H7 (cell line): ENCODE results near the gene CPA4. TPM values are rescaled to one million over a fixed set of nuclear protein-coding genes. Genes with fewer than 3 reads are reported as not detected.

Experiments
- DNase-seq: peaks from one replicate; pipeline ENCODE4 v3.0.0; 2012
- H3K27me3 ChIP-seq: 2 replicates; pipeline ENCODE4 v1.6.0; 2011; ENCODE audit warnings: mild to moderate bottlenecking, low read length; ENCODE audit not compliant: control insufficient read depth, insufficient read depth
- H3K36me3 ChIP-seq: replicated peaks from 2 replicates; pipeline ENCODE4 v1.5.1; 2011; ENCODE audit warnings: low read length; ENCODE audit not compliant: control insufficient read depth, insufficient read depth
- H3K4me3 ChIP-seq: 2 replicates; pipeline ENCODE4 v1.5.1; 2011; ENCODE audit warnings: low read depth, mild to moderate bottlenecking, control low read depth, low read length, moderate library complexity; ENCODE audit not compliant: insufficient read depth
- total RNA-seq: library from RNA; depleted of rRNA; stranded (reverse); fragments of >200 nt; shearing (Covaris generic); gene quantifications from 2 replicates; pipeline ENCODE4 v1.2.3, GENCODE V29; 2014

CPA4 gene
- total RNA-seq, 1 experiment from 2014 or later = not detected

DNA sequence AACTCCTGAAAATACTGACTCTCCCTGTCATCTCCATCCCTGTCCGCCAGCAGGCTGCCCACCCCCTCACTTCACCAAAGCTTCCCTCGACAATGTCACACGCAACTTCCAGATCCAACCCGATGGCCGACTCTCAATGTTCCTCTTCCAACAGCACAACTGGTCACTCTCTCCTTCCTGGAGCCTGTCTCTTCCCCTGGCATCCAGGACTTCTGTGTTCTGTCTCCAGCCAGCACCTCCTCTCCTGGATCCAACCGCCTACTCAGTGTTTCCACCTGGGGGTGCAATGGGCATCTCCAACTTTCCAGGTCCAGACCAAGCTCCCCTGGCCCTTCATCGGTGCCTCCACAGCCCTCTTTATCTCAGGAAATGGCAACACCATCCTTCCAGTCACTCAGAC, 60.2 kb downstream of the CPA4 start:
- DNase-seq = no peak
- no peaks in the 10 kb centered on the region for H3K36me3 ChIP-seq

DNA sequence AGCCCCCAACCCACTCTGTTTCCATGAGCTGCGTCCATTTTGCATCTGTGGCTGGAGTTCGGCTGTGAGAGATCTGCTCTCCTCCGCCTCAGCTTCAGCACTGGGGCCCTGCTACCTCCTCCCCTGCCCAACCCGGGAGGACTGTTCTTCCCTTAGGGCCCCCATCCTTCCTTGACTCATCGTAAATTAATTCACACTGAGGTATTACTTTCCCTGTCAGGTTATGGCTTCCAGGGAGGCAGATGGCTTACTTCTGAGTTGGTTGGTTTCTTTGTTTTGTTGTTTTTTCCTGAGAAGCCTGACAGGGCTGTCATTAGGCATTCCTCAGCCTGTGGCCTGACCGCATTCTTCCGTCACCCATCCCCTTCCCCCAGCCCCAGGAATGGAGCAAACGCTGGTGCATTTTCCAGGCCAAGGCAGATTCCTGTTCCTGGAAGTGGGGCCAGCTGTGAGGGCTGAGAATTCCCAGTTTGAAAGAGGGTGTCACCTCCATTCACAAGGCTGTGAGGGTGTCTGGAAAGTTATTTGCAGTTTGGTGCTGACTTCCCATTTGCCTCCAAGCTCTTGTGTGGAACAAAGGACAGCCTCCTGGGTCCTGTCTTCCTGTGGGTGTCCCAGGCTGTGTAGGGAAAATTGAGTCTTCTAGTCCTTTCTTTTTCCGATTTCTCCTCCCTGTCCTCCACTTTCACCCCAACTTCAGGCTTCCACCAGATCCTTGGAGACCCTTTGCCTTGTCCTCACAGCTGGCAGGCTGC, 63.3 kb downstream of the CPA4 start:
- H3K36me3 ChIP-seq = no peaks in the 10 kb centered on the region
- H3K4me3 ChIP-seq = no peak overlapping the region
- H3K27me3 ChIP-seq = no peaks in the 10 kb centered on the region
- peak; percentile 71 for DNase-seq

More for the DNA sequence above, 60.2 kb downstream of the CPA4 start:
- no peak overlapping the region for H3K4me3 ChIP-seq
- no peaks in the 10 kb centered on the region for H3K27me3 ChIP-seq

DNA sequence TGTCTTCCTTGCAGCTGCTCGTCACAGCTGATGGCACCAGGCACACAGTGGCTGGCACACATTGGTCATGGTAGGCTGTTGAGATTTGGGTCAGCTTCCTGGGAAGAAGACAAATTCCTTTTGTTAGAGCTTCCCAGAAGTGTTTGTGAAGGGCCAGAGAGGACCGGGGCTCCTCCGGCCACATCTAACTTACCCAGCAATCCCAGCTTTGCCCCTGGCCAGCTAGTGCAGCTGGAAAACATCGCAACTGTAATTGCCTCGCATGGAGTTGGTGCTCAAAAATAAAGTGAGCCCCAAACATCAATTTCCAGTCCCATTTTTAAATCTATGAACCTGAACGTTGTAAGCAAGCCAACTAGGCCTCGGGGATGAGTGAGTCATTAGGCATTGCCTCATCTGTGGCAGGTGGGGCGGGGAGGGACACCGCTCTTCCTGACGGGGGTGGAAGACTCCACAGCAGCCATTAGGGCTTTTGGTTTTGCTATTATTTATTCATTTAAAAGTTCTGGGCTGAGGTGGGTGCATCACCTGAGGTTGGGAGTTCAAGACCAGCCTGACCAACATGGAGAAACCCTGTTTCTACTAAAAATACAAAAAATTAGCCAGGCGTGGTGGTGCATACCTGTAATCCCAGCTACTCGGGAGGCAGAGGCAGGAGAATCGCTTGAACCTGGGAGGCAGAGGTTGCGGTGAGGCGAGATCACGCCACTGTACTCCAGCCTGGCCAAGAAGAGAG, 64.1 kb downstream of the CPA4 start:
- no peak overlapping the region for H3K4me3 ChIP-seq
- H3K36me3 ChIP-seq = no peaks in the 10 kb centered on the region
- H3K27me3 ChIP-seq = no peaks in the 10 kb centered on the region
- no peak for DNase-seq

- no peaks in the 10 kb centered on the region for H3K36me3 ChIP-seq
- H3K27me3 ChIP-seq = no peaks in the 10 kb centered on the region
- no peak for DNase-seq
- no peak overlapping the region for H3K4me3 ChIP-seq
These were observed 65.5 kb downstream of the CPA4 start for GRCh38 chr7:130358471-130358870.

DNA sequence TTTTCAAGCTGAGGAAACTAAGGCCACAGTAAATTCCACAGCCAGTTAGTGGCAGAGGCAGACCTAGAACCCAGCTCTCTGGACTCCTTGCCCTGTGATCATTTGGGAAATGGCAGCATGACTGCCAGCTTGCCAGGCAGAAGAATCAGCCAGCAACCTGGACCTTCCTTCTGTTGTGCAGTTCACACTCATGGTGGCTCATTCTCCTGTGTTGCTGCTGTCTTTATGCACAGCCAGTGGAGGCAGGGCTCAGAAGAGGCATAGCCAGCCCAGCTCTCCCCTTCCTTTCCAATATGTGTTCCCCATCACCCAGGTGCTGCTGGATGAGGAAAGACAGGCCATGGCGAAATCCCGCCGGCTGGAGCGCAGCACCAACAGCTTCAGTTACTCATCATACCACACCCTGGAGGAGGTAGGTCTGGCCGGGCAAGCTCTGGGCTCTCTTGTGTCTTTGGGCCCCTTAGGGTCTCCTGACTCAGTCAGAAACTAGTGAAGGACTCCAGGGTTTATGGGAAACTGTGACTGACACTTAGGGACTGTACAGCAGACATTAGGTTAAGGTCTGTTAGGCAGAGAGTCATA, 66.4 kb downstream of the CPA4 start:
- DNase-seq = no peak

GRCh38 chr7:130360518-130360917, 67.6 kb downstream of the CPA4 start:
- no peaks in the 10 kb centered on the region for H3K36me3 ChIP-seq
- no peaks in the 10 kb centered on the region for H3K27me3 ChIP-seq
- H3K4me3 ChIP-seq = no peak overlapping the region
- DNase-seq = no peak

More for the DNA sequence above, 66.4 kb downstream of the CPA4 start:
- Histone ChIP-seq H3K4me3 (no peak overlapping the region), H3K36me3 (no peaks in the 10 kb centered on the region), H3K27me3 (no peaks in the 10 kb centered on the region)

DNA sequence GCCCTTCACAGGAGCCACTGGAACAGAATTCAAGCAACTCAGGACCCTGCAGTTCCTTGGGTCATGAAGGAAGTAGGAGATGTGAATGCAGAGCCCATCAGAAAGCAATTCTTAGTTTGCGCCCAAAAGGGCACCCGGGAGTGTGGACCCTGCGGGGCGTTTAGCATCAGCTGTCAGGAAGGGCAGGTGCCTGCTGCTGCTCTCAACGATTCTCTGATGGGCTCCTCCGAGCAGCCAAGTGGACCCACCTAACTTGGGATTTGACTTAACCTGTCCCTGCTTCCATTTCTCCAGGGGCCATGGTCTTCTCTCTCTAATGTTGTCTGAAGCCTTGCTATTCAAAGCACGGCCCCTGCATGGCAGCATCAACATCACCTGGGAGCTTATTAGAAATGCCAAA, 68.7 kb downstream of the CPA4 start:
- DNase-seq = no peak
- Histone ChIP-seq H3K36me3 (no peaks in the 10 kb centered on the region), H3K27me3 (no peaks in the 10 kb centered on the region), H3K4me3 (no peak overlapping the region)

GRCh38 chr7:130362251-130362816, 69.4 kb downstream of the CPA4 start:
- H3K4me3 ChIP-seq = no peak overlapping the region

DNA sequence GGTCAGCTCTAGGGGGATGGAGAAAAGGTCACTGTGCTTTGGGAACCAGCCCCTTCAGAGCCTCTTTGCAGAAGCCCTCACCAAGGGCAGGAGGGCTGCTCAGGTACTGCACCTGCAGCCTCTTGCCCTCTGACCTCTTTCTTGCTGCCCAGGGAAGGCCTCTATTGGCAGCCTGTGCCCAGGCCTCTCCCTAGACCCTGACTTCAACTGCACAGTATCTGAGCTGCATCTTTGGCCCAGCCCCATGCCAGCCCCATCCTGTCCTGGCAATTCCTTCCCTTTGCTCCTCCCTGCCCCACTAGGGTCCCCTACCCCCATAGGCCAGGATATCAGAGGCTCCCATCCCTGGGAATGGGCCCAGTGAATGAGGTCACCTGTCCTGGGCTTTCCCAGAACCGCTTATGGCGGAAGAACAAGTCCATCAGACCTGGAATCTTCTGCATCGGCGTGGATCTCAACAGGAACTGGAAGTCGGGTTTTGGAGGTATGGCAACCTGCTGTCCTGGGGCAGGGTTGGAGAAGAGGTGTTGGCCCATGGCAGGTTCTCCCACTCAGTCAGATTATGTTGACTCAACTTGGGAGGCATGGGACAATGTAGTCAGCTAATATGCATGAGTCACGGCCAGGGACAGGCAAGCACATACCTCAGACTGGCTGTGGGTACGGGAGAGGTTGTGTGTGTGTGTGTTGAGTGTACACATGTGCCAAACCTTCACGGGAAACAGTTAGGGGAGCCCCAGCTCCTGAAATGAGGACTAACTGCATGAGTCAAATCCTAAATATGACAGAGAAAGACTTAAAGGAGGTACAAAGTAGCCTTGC, 70.3 kb downstream of the CPA4 start:
- H3K36me3 ChIP-seq = no peaks in the 10 kb centered on the region
- no peaks in the 10 kb centered on the region for H3K27me3 ChIP-seq
- no peak overlapping the region for H3K4me3 ChIP-seq
- DNase-seq = peak; percentile 2

More at GRCh38 chr7:130362251-130362816, 69.4 kb downstream of the CPA4 start:
- H3K36me3 ChIP-seq = no peaks in the 10 kb centered on the region
- peak; percentile 2 for DNase-seq
- H3K27me3 ChIP-seq = no peaks in the 10 kb centered on the region

- Histone ChIP-seq H3K27me3 (no peaks in the 10 kb centered on the region), H3K4me3 (no peak overlapping the region)
These were observed 71.5 kb downstream of the CPA4 start for GRCh38 chr7:130364451-130364850.

GRCh38 chr7:130365088-130365487, 72.1 kb downstream of the CPA4 start:
- no peak for DNase-seq
- H3K36me3 ChIP-seq = no peaks in the 10 kb centered on the region
- no peaks in the 10 kb centered on the region for H3K27me3 ChIP-seq
- no peak overlapping the region for H3K4me3 ChIP-seq

More at GRCh38 chr7:130364451-130364850, 71.5 kb downstream of the CPA4 start:
- DNase-seq = no peak
- H3K36me3 ChIP-seq = no peaks in the 10 kb centered on the region

DNA sequence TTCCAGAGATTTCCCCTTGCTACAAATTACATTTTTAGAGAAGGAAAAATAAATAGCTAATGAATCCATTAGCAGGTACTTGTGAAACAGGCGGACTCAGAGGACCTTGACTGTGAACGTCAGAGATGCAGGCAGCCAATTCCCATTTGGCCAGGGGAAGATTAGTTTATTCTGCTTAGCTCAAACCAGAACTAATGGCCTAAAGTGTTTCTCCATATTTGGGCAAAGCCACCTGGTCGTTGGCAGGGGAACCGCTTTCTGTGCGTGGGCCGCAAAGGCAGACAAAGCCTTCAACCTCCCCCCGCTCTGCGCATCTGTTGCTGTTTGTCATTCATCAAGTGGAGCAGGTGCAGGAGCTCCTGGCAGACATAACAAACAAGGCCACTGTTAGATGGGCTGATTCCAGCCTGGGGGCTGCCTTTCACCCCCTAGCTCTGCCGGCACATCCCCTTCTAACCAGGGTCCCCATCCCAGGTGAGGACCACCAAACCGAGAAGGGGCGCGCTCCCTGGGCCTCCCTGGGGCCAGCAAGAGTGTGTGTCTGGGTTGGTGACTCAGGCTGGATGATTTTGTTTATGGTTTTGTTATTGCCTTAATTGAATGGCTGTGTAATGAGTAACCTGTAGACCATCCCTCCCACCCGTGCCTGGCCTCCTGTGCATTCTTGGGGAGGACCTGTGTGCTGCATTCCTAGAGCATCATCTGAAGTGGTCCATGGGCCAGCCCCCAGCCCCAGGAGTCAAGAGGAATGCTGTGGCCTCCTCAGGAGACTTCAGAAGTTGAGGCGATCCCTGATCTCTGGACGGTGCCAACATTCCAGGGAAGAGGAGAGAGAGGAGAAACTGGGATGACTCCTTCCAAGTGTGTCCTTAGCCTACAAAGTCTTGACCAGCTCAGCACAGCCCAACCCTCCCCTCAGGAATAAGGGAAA, 72.8 kb downstream of the CPA4 start:
- no peaks in the 10 kb centered on the region for H3K27me3 ChIP-seq
- H3K36me3 ChIP-seq = no peaks in the 10 kb centered on the region
- peak; percentile 72 for DNase-seq
- no peak overlapping the region for H3K4me3 ChIP-seq

- Histone ChIP-seq H3K4me3 (no peak overlapping the region), H3K36me3 (no peaks in the 10 kb centered on the region), H3K27me3 (no peaks in the 10 kb centered on the region)
- DNase-seq = no peak
These were observed 73.6 kb downstream of the CPA4 start for GRCh38 chr7:130366564-130366963.
